SU-DHL-6 (cell line): ENCODE data around the gene ANTXR1.

Experiments used
- H2AFZ ChIP-seq: fragments of 200-600 bp; sonication (generic); 2 replicates; pipeline ENCODE4 v1.6.1; 2014; ENCODE audit warnings: low read depth, mild to moderate bottlenecking, moderate library complexity, mixed read lengths, antibody characterized with exemption, low read length; ENCODE audit not compliant: severe bottlenecking
- H3F3A ChIP-seq: fragments of 200-600 bp; shearing (Covaris generic); 2 replicates; pipeline ENCODE4 v1.6.0; 2016; ENCODE audit warnings: antibody characterized with exemption, mild to moderate bottlenecking; ENCODE audit not compliant: insufficient read depth
- H3K27ac ChIP-seq: fragments of 200-600 bp; sonication (generic); 2 replicates; pipeline ENCODE4 v1.5.1; 2016; ENCODE audit warnings: low read depth, mild to moderate bottlenecking, low read length, moderate library complexity, mixed read lengths
- H3K27me3 ChIP-seq: fragments of 200-600 bp; sonication (generic), shearing (Covaris generic); 2 replicates; pipeline ENCODE4 v1.6.0; 2014; ENCODE audit warnings: mild to moderate bottlenecking, low read length
- H3K36me3 ChIP-seq: fragments of 200-600 bp; sonication (generic); 2 replicates; pipeline ENCODE4 v1.6.1; 2014; ENCODE audit warnings: mild to moderate bottlenecking, low read length, mixed read lengths
- H3K4me2 ChIP-seq: fragments of 300-600, 200-600 bp; shearing (Covaris generic), sonication (generic); 2 replicates; pipeline ENCODE4 v1.6.0; 2014; ENCODE audit warnings: low read length, low read depth, mild to moderate bottlenecking; ENCODE audit not compliant: poor library complexity, severe bottlenecking
- H3K4me3 ChIP-seq: fragments of 200-600 bp; sonication (generic); 2 replicates; pipeline ENCODE4 v1.5.1; 2014; ENCODE audit warnings: antibody characterized with exemption, low read length, mild to moderate bottlenecking, mixed read lengths; ENCODE audit not compliant: insufficient read depth, poor library complexity, severe bottlenecking
- H3K79me2 ChIP-seq: fragments of 200-600 bp; sonication (generic); 2 replicates; pipeline ENCODE4 v1.6.1; 2014; ENCODE audit warnings: mild to moderate bottlenecking, low read length, moderate library complexity; ENCODE audit not compliant: insufficient read depth
- H3K9ac ChIP-seq: fragments of 200-600 bp; sonication (generic); 2 replicates; pipeline ENCODE4 v1.7.0; 2014; ENCODE audit warnings: mild to moderate bottlenecking, low read length
- H3K9me2 ChIP-seq: fragments of 200-600 bp; sonication (generic); replicated peaks from 2 replicates; pipeline ENCODE4 v1.6.1; 2014; ENCODE audit warnings: low read length; ENCODE audit not compliant: insufficient read depth
- H3K9me3 ChIP-seq: fragments of 200-600 bp; sonication (generic); 2 replicates; pipeline ENCODE4 v1.6.1; 2014; ENCODE audit warnings: low read length, mixed read lengths; ENCODE audit not compliant: insufficient read depth
- H4K20me1 ChIP-seq: fragments of 200-600 bp; sonication (generic); 2 replicates; pipeline ENCODE4 v1.6.1; 2014; ENCODE audit warnings: low read depth, mild to moderate bottlenecking, antibody characterized with exemption, low read length, moderate library complexity, mixed read lengths
- CTCF ChIP-seq: fragments of 200-600 bp; sonication (generic); IDR thresholded peaks from one replicate; pipeline ENCODE4 v1.5.1; 2017; ENCODE audit warnings: antibody characterized with exemption, mild to moderate bottlenecking, low read length, moderate library complexity; ENCODE audit not compliant: insufficient read depth, poor library complexity, severe bottlenecking
- EZH2phosphoT487 ChIP-seq: fragments of 200-600 bp; sonication (generic), shearing (Covaris generic); conservative IDR thresholded peaks from 2 replicates; pipeline ENCODE4 v1.6.1; 2018; ENCODE audit warnings: mild to moderate bottlenecking, antibody characterized with exemption, low read length, moderate library complexity, mixed read lengths

The ANTXR1 gene

GRCh38 chr2:69033461-69034095 is 20.6 kb downstream of the ANTXR1 start:
- H3K9me2 ChIP-seq, result no peaks in the 10 kb centered on the region
- H4K20me1 ChIP-seq, result no peaks in the 10 kb centered on the region
- H2AFZ ChIP-seq, result no peak overlapping the region
- H3K36me3 ChIP-seq, result no peaks in the 10 kb centered on the region
- no peak overlapping the region for H3K4me3 ChIP-seq
- TF ChIP-seq CTCF (no peak), EZH2phosphoT487 (no peak)
- no peaks in the 10 kb centered on the region for H3K79me2 ChIP-seq
- no peak overlapping the region for H3K9ac ChIP-seq
- H3F3A ChIP-seq, result no peaks in the 10 kb centered on the region
- no peak overlapping the region for H3K4me2 ChIP-seq
- no peak overlapping the region for H3K27ac ChIP-seq
- H3K9me3 ChIP-seq, result no peaks in the 10 kb centered on the region
- H3K27me3 ChIP-seq, result no peaks in the 10 kb centered on the region

- Histone ChIP-seq H3K79me2 (no peaks in the 10 kb centered on the region), H3K4me2 (no peak overlapping the region), H4K20me1 (no peaks in the 10 kb centered on the region), H3K9ac (no peak overlapping the region), H3K4me3 (no peak overlapping the region), H3K27me3 (no peaks in the 10 kb centered on the region), H2AFZ (no peak overlapping the region), H3K36me3 (no peaks in the 10 kb centered on the region), H3K9me3 (no peaks in the 10 kb centered on the region), H3K27ac (no peak overlapping the region), H3F3A (no peaks in the 10 kb centered on the region), H3K9me2 (no peaks in the 10 kb centered on the region)
- no peak for TF ChIP-seq EZH2phosphoT487
- TF ChIP-seq CTCF, result no peak
Observed at GRCh38 chr2:69034122-69034521, 21.1 kb downstream of the ANTXR1 start.

GRCh38 chr2:69034845-69035244 is 21.9 kb downstream of the ANTXR1 start:
- Histone ChIP-seq H4K20me1 (no peaks in the 10 kb centered on the region), H3K4me2 (no peak overlapping the region), H3K4me3 (no peak overlapping the region), H3K79me2 (no peaks in the 10 kb centered on the region), H3K9me3 (no peaks in the 10 kb centered on the region), H2AFZ (no peak overlapping the region), H3F3A (no peaks in the 10 kb centered on the region), H3K9ac (no peak overlapping the region), H3K27me3 (no peaks in the 10 kb centered on the region), H3K36me3 (no peaks in the 10 kb centered on the region), H3K27ac (no peak overlapping the region), H3K9me2 (no peaks in the 10 kb centered on the region)
- no peak for TF ChIP-seq CTCF
- no peak for TF ChIP-seq EZH2phosphoT487
